ENCODE results near the gene PRDM15.

Gene PRDM15

DNA sequence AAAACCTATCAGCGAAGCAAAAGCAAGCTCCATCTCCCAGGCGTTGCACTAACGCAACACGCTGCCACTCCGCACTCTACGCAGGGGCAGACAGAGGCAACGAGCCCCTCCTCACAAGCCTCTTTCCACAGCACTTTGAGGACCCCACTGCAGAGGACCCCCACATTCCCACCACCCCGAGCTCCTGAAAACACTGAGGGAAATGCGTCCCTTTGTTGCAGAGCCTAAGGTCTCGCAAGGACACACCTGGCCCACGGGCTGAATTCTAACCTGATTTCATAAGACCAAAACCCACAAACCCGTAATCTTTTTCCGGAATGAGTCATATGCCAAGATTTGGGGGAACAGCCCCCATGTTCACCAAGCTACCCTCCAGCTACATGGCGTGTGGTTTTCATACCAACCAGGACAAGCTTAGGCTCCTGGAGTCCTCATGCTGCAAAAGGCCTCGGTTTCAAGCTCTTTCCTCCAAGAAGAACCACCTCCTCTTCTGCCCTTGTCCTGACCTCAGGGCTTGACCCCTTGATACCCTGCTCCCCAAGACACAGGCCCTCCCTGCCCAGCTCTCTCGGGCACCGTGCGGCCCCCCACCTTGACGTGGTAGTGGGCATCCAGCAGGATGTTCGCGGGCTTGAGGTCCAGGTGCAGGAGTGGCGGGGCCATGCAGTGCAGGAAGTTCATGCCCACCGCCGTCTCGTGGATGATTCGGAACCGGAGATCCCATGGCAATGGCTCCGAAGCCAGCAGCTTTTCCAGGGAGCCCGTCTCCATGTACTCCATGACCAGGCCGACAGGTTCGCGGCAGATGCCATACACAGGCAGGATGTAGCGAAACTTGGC lies 123.0 kb downstream of the PRDM15 start:
- TF ChIP-seq CTCF (IDR thresholded peaks at IDR 0.05; ENCODE audit: control insufficient read depth, insufficient read depth, low read depth, low read length, missing control alignments) = no peak
- DNase-seq (ENCODE audit: low read depth) = no peak
- no peak overlapping the region for H3K4me3 ChIP-seq (ENCODE audit: control insufficient read depth, low read depth, low read length)

DNA sequence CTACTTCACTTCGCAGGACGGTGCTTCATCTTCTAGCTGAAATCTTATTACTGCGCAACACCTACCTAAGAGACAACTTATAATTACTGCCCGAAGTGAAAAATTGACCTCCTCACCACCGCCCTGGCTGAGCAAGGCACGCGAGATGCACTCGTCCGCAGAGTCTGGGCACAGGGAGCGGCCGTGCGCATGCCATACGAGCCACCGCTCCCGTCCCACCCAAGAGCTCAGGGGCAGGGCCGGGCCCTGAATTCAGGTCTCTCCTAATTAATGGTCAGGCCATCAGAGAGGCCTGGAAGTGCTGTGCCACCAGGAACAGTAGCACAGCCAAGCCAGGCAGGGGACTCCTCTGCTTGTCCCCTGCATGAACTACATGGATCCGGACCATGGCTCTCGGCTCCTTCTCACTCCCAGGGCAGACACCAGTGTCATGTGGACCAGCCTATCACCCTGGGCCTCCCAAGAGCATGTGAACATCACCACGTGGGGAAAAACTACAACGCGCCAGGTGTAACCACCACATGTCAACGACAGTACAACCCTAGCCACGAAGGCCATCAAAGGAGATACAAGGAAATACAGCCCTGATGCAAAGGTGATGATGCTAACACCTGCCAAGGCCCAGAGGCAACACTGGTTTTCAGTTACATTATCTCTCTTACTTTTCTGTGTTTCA lies 123.7 kb downstream of the PRDM15 start:
- TF ChIP-seq CTCF (IDR thresholded peaks at IDR 0.05; ENCODE audit: control insufficient read depth, insufficient read depth, low read depth, low read length, missing control alignments) = no peak
- DNase-seq (ENCODE audit: low read depth) = no peak
- no peak overlapping the region for H3K4me3 ChIP-seq (ENCODE audit: control insufficient read depth, low read depth, low read length)

- TF ChIP-seq CTCF (IDR thresholded peaks at IDR 0.05; ENCODE audit: control insufficient read depth, insufficient read depth, low read depth, low read length, missing control alignments) = no peak
- H3K4me3 ChIP-seq (ENCODE audit: control insufficient read depth, low read depth, low read length) = no peak overlapping the region
- no peak for DNase-seq (ENCODE audit: low read depth)
Observed at GRCh38 chr21:41754479-41754891, 124.7 kb downstream of the PRDM15 start.

- no peak overlapping the region for H3K4me3 ChIP-seq (ENCODE audit: control insufficient read depth, low read depth, low read length)
- no peak for DNase-seq (ENCODE audit: low read depth)
- TF ChIP-seq CTCF (IDR thresholded peaks at IDR 0.05; ENCODE audit: control insufficient read depth, insufficient read depth, low read depth, low read length, missing control alignments) = no peak
Observed at GRCh38 chr21:41753006-41753898, 125.9 kb downstream of the PRDM15 start.

- no peak for DNase-seq (ENCODE audit: low read depth)
- H3K4me3 ChIP-seq (ENCODE audit: control insufficient read depth, low read depth, low read length) = no peak overlapping the region
- TF ChIP-seq CTCF (IDR thresholded peaks at IDR 0.05; ENCODE audit: control insufficient read depth, insufficient read depth, low read depth, low read length, missing control alignments) = no peak
Observed at GRCh38 chr21:41752231-41752681, 126.9 kb downstream of the PRDM15 start.

DNA sequence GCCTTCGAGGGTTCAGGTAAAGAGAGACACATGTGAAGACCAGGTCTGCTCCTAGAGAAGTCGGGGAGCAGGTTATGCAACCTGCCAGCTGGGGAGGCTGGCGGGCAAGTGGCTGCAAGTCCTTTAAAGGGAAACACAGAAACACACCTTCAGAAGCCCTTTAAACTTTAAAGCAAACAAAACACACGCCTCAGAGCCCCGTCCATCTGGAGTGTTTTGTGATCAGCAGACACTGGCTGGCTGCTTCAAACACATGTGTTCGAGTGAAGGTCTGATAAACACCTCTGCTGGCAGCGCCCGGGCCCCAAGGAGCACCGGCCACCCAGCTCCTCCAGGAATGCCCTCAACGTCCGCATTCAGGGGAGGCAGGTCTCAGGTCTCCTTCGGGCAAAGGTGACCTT lies 127.5 kb downstream of the PRDM15 start:
- no peak overlapping the region for H3K4me3 ChIP-seq (ENCODE audit: control insufficient read depth, low read depth, low read length)
- no peak for TF ChIP-seq CTCF (IDR thresholded peaks at IDR 0.05; ENCODE audit: control insufficient read depth, insufficient read depth, low read depth, low read length, missing control alignments)
- DNase-seq (ENCODE audit: low read depth) = no peak
